GM23338 (cell line): Measurements from ENCODE around the gene FAM168B. TPM values are rescaled to one million over a fixed set of nuclear protein-coding genes. Genes with fewer than 3 reads are reported as not detected.

Experiments
- ATAC-seq: fragments of 200-7000 bp; cut with Tn5 transposase; 3 replicates; pipeline ENCODE4 v1.9.1; 2020
- DNase-seq: peaks from one replicate; pipeline ENCODE4 v3.0.0-alpha.2; 2015; ENCODE audit warnings: low spot score
- H2AFZ ChIP-seq: fragments of 200-600 bp; sonication (generic); 2 replicates; pipeline ENCODE4 v1.8.0; 2016; ENCODE audit warnings: antibody characterized with exemption, mild to moderate bottlenecking, moderate library complexity
- H3F3A ChIP-seq: fragments of 200-600 bp; sonication (generic); replicated peaks from 2 replicates; pipeline ENCODE4 v1.8.0; 2017; ENCODE audit warnings: antibody characterized with exemption, mixed run types, low read depth
- H3K27ac ChIP-seq: fragments of 200-600 bp; sonication (generic); 2 replicates; pipeline ENCODE4 v1.6.1; 2016; ENCODE audit warnings: low read depth
- H3K27me3 ChIP-seq: fragments of 200-600 bp; sonication (generic); 2 replicates; pipeline ENCODE4 v1.8.0; 2016; ENCODE audit warnings: mild to moderate bottlenecking, mixed run types, moderate library complexity; ENCODE audit not compliant: insufficient read depth
- H3K36me3 ChIP-seq: fragments of 200-600 bp; sonication (generic); 2 replicates; pipeline ENCODE4 v1.8.0; 2016; ENCODE audit warnings: mild to moderate bottlenecking; ENCODE audit not compliant: insufficient read depth
- H3K4me1 ChIP-seq: fragments of 200-600 bp; sonication (generic); 2 replicates; pipeline ENCODE4 v1.8.0; 2016; ENCODE audit warnings: mild to moderate bottlenecking, moderate library complexity; ENCODE audit not compliant: insufficient read depth
- H3K4me2 ChIP-seq: fragments of 200-600 bp; sonication (generic); 2 replicates; pipeline ENCODE4 v1.7.1; 2017; ENCODE audit warnings: mixed run types
- H3K4me3 ChIP-seq: fragments of 200-600 bp; sonication (generic); 2 replicates; pipeline ENCODE4 v1.6.1; 2016; ENCODE audit warnings: mixed run types
- H3K79me2 ChIP-seq: fragments of 200-600 bp; sonication (generic); replicated peaks from 2 replicates; pipeline ENCODE4 v1.8.0; 2017; ENCODE audit warnings: mild to moderate bottlenecking; ENCODE audit not compliant: insufficient read depth
- H3K9me2 ChIP-seq: fragments of 200-600 bp; sonication (generic); 2 replicates; pipeline ENCODE4 v1.8.0; 2017; ENCODE audit not compliant: insufficient read depth
- H4K20me1 ChIP-seq: fragments of 200-600 bp; sonication (generic); replicated peaks from 2 replicates; pipeline ENCODE4 v1.8.0; 2017; ENCODE audit warnings: mild to moderate bottlenecking; ENCODE audit not compliant: insufficient read depth
- H3K27ac Mint-ChIP-seq: 2 replicates; pipeline ENCODE4 v1.8.0; 2020; ENCODE audit warnings: inconsistent platforms, mild to moderate bottlenecking, moderate library complexity, mixed read lengths
- H3K27me3 Mint-ChIP-seq: 3 replicates; pipeline ENCODE4 v1.8.0; 2022; ENCODE audit warnings: low read depth, mild to moderate bottlenecking, moderate library complexity, mixed read lengths, inconsistent platforms; ENCODE audit not compliant: insufficient read depth, poor library complexity
- H3K36me3 Mint-ChIP-seq: 3 replicates; pipeline ENCODE4 v1.8.0; 2021; ENCODE audit warnings: low read depth, mild to moderate bottlenecking, inconsistent platforms, moderate library complexity, mixed read lengths
- H3K4me1 Mint-ChIP-seq: 3 replicates; pipeline ENCODE4 v1.8.0; 2020; ENCODE audit warnings: mild to moderate bottlenecking, inconsistent platforms, mixed read lengths
- H3K4me3 Mint-ChIP-seq: 3 replicates; pipeline ENCODE4 v1.8.0; 2021; ENCODE audit warnings: moderate library complexity, mild to moderate bottlenecking, inconsistent platforms, mixed read lengths
- H3K9me3 Mint-ChIP-seq: 3 replicates; pipeline ENCODE4 v1.8.0; 2020; ENCODE audit warnings: moderate library complexity, mild to moderate bottlenecking, inconsistent platforms, mixed read lengths
- CREB1 ChIP-seq: fragments of 250-450 bp; sonication (Bioruptor Pico); IDR thresholded peaks from 2 replicates; pipeline ENCODE4 v1.5.0; 2020; ENCODE audit warnings: low read depth, mild to moderate bottlenecking, moderate library complexity
- EZH2 ChIP-seq: fragments of 200-600 bp; sonication (generic); IDR thresholded peaks from one replicate; pipeline ENCODE4 v1.8.0; 2017; ENCODE audit warnings: antibody characterized with exemption, mild to moderate bottlenecking, low read depth; ENCODE audit not compliant: unreplicated experiment
- EZH2phosphoT487 ChIP-seq: fragments of 200-600 bp; sonication (generic); IDR thresholded peaks from one replicate; pipeline ENCODE4 v1.8.1; 2018; ENCODE audit warnings: antibody characterized with exemption; ENCODE audit not compliant: unreplicated experiment
- JUNB ChIP-seq: IDR thresholded peaks from one replicate; pipeline ENCODE4 v1.6.1; 2016; ENCODE audit warnings: antibody characterized with exemption; ENCODE audit not compliant: unreplicated experiment
- STAT1 ChIP-seq: IDR thresholded peaks from one replicate; pipeline ENCODE4 v1.6.1; 2016; ENCODE audit warnings: antibody characterized with exemption; ENCODE audit not compliant: unreplicated experiment
- ZNF114 ChIP-seq: fragments of 250-450 bp; sonication (Bioruptor Pico); IDR thresholded peaks from 2 replicates; pipeline ENCODE4 v1.5.0; 2020; ENCODE audit warnings: mild to moderate bottlenecking, moderate library complexity
- ZNF331 ChIP-seq: fragments of 250-450 bp; sonication (Bioruptor Pico); IDR thresholded peaks from 2 replicates; pipeline ENCODE4 v1.5.0; 2020; ENCODE audit warnings: low read depth, mild to moderate bottlenecking, moderate library complexity
- polyA plus RNA-seq: library from polyadenylated mRNA; unstranded; fragments of >200 nt; fragmentation: Nextera tagmentation; extraction: Ambion mirVana; gene quantifications from 2 replicates; pipeline ENCODE4 v1.2.1, GENCODE V29; 2016
- total RNA-seq: library from RNA; depleted of rRNA; stranded (reverse); fragments of >200 nt; shearing (Covaris generic); gene quantifications from 2 replicates; pipeline ENCODE4 v1.2.3, GENCODE V29; 2014
- TF ChIP-seq, protein P1 (sequence below): IDR thresholded peaks from 2 replicates; pipeline ENCODE4 v1.6.1; 2016; ENCODE audit warnings: antibody characterized with exemption
- TF ChIP-seq, protein P2 (sequence below): IDR thresholded peaks from one replicate; pipeline ENCODE4 v1.6.1; 2018; ENCODE audit warnings: antibody characterized with exemption; ENCODE audit not compliant: unreplicated experiment

The FAM168B gene
- total and polyA plus RNA-seq, 2 experiments from 2014 or later, result 18.8 to 76.8 TPM

DNA sequence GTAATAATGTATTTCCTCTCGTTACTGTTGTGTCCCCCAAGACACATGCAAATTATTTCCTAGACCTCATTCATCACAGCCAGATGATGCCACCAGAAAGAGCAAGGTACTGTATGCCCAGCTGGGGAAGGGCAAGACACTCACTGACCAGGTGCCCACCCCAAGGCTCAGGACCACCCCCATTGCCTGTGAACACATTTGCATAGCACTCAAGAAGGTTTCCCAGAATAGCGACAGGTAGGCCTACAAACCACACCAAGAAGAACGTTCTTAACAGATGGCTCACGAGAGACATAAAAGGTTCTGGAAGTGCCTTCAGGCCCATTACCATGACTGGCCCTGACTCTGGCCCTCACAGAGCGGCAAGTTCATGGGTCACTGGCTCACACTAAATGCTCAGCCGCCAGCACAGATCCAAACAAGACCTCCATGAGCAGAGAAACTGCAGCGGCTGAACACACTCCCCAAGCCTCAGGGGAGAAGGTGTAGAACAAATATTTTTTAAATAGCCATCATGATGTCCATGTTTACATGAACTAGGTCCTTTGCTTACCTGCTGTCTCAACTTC lies 44.0 kb downstream of the FAM168B start:
- H3K4me3 Mint-ChIP-seq, result no peak overlapping the region
- no peaks in the 10 kb centered on the region for H3K9me2 ChIP-seq
- peaks cover 64% of the 10 kb centered on the region for H3K36me3 Mint-ChIP-seq
- H3K79me2 ChIP-seq, result peaks cover 26% of the 10 kb centered on the region
- DNase-seq (no peak), ATAC-seq (no peak)
- H3F3A ChIP-seq, result no peaks in the 10 kb centered on the region
- no peak overlapping the region for H3K27ac ChIP-seq
- no peak overlapping the region for H3K4me2 ChIP-seq
- peaks cover under 1% of the 10 kb centered on the region; the same call in 1 of the 3 replicates for H3K4me1 Mint-ChIP-seq
- H3K9me3 Mint-ChIP-seq, result no peaks in the 10 kb centered on the region
- no peak overlapping the region for H3K27ac Mint-ChIP-seq
- no peaks in the 10 kb centered on the region for H3K4me1 ChIP-seq
- peaks cover 3% of the 10 kb centered on the region for H3K27me3 Mint-ChIP-seq
- no peak overlapping the region for H2AFZ ChIP-seq
- H3K27me3 ChIP-seq, result no peaks in the 10 kb centered on the region
- TF ChIP-seq ZNF114 (CRISPR knock-in tag) (no peak), JUNB (no peak), CREB1 (CRISPR knock-in tag) (no peak), EZH2phosphoT487 (no peak), STAT1 (no peak), EZH2 (no peak), ZNF331 (CRISPR knock-in tag) (no peak)
- TF ChIP-seq, protein P1, sequence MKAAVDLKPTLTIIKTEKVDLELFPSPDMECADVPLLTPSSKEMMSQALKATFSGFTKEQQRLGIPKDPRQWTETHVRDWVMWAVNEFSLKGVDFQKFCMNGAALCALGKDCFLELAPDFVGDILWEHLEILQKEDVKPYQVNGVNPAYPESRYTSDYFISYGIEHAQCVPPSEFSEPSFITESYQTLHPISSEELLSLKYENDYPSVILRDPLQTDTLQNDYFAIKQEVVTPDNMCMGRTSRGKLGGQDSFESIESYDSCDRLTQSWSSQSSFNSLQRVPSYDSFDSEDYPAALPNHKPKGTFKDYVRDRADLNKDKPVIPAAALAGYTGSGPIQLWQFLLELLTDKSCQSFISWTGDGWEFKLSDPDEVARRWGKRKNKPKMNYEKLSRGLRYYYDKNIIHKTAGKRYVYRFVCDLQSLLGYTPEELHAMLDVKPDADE, result no peak
- TF ChIP-seq, protein P2, sequence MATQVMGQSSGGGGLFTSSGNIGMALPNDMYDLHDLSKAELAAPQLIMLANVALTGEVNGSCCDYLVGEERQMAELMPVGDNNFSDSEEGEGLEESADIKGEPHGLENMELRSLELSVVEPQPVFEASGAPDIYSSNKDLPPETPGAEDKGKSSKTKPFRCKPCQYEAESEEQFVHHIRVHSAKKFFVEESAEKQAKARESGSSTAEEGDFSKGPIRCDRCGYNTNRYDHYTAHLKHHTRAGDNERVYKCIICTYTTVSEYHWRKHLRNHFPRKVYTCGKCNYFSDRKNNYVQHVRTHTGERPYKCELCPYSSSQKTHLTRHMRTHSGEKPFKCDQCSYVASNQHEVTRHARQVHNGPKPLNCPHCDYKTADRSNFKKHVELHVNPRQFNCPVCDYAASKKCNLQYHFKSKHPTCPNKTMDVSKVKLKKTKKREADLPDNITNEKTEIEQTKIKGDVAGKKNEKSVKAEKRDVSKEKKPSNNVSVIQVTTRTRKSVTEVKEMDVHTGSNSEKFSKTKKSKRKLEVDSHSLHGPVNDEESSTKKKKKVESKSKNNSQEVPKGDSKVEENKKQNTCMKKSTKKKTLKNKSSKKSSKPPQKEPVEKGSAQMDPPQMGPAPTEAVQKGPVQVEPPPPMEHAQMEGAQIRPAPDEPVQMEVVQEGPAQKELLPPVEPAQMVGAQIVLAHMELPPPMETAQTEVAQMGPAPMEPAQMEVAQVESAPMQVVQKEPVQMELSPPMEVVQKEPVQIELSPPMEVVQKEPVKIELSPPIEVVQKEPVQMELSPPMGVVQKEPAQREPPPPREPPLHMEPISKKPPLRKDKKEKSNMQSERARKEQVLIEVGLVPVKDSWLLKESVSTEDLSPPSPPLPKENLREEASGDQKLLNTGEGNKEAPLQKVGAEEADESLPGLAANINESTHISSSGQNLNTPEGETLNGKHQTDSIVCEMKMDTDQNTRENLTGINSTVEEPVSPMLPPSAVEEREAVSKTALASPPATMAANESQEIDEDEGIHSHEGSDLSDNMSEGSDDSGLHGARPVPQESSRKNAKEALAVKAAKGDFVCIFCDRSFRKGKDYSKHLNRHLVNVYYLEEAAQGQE, result no peak
- peaks cover 21% of the 10 kb centered on the region for H3K36me3 ChIP-seq
- no peak overlapping the region for H3K4me3 ChIP-seq
- H4K20me1 ChIP-seq, result peaks cover 47% of the 10 kb centered on the region

DNA sequence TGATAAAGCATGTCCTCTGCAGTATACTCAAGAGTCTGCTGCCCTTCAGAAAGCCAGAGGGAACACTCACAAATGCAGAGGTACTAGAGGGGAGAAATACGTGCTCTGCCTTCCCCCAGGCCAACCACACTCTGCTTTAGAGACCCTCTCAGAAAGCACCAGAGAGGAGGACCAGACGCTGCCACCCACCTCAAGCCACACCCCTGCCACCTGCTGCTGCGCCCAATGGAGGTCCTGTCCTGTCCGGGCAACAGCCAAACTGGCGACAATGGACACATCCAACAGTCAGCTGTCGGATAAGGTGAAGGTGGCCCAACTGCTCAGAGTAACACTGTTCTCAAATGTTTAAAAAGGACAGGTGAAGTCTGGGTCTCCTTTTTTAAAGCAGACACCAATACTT lies 44.6 kb downstream of the FAM168B start:
- Mint-ChIP-seq H3K4me1 (peaks cover 3% of the 10 kb centered on the region; the same call in 1 of the 3 replicates), H3K27ac (no peak overlapping the region), H3K9me3 (no peaks in the 10 kb centered on the region), H3K4me3 (no peak overlapping the region), H3K36me3 (peaks cover 61% of the 10 kb centered on the region), H3K27me3 (peaks cover 3% of the 10 kb centered on the region)
- Histone ChIP-seq H2AFZ (no peak overlapping the region), H4K20me1 (peaks cover 41% of the 10 kb centered on the region), H3K79me2 (peaks cover 23% of the 10 kb centered on the region), H3K9me2 (no peaks in the 10 kb centered on the region), H3K36me3 (peaks cover 21% of the 10 kb centered on the region), H3K4me1 (no peaks in the 10 kb centered on the region), H3K27ac (no peak overlapping the region), H3K4me2 (no peak overlapping the region), H3K4me3 (no peak overlapping the region), H3K27me3 (no peaks in the 10 kb centered on the region), H3F3A (no peaks in the 10 kb centered on the region)
- TF ChIP-seq EZH2phosphoT487, result no peak
- ATAC-seq, result no peak
- no peak for DNase-seq
